Endothelial cell (in vitro differentiated cells): ENCODE measurements around the gene TM6SF1. TPM values are rescaled to one million over a fixed set of nuclear protein-coding genes. Genes with fewer than 3 reads are reported as not detected.
A peak's percentile ranks its signal among the peaks of the same experiment; 100 is the strongest.
"Not testable (repeated sequence)": the region's sequence is repeated elsewhere in the genome, so short reads cannot be mapped to it uniquely, and the experiment has no call there.

Experiments
- DNase-seq: peaks from one replicate; pipeline ENCODE4 v3.0.0; 2021; ENCODE audit warnings: low spot score
- H3K27ac Mint-ChIP-seq: one replicate; pipeline ENCODE4 v1.8.0; 2021; ENCODE audit warnings: mixed read lengths, inconsistent platforms; ENCODE audit not compliant: unreplicated experiment
- H3K27me3 Mint-ChIP-seq: one replicate; pipeline ENCODE4 v1.8.0; 2021; ENCODE audit warnings: mild to moderate bottlenecking, moderate library complexity, mixed read lengths, inconsistent platforms; ENCODE audit not compliant: unreplicated experiment
- H3K36me3 Mint-ChIP-seq: one replicate; pipeline ENCODE4 v1.8.0; 2021; ENCODE audit warnings: mild to moderate bottlenecking, low read depth, mixed read lengths, inconsistent platforms; ENCODE audit not compliant: unreplicated experiment
- H3K4me1 Mint-ChIP-seq: one replicate; pipeline ENCODE4 v1.8.0; 2021; ENCODE audit warnings: mild to moderate bottlenecking, mixed read lengths, inconsistent platforms; ENCODE audit not compliant: unreplicated experiment
- H3K4me3 Mint-ChIP-seq: one replicate; pipeline ENCODE4 v1.8.0; 2021; ENCODE audit warnings: mild to moderate bottlenecking, mixed read lengths, inconsistent platforms; ENCODE audit not compliant: unreplicated experiment
- H3K9me3 Mint-ChIP-seq: one replicate; pipeline ENCODE4 v1.8.0; 2021; ENCODE audit warnings: mixed read lengths, inconsistent platforms; ENCODE audit not compliant: unreplicated experiment
- CTCF ChIP-seq: fragments of 200-600 bp; sonication (generic); IDR thresholded peaks from one replicate; pipeline ENCODE4 v1.5.0; 2021; ENCODE audit warnings: antibody characterized with exemption; ENCODE audit not compliant: unreplicated experiment
- total RNA-seq: library from RNA; stranded (reverse); fragmentation: NEBNext Ultra II Directional; extraction: Animal tissue kit (Norgen Biotek cat#: 25700); gene quantifications from one replicate; pipeline ENCODE4 v1.2.1, GENCODE V29; 2021; ENCODE audit not compliant: unreplicated experiment

The TM6SF1 gene
- total RNA-seq, 1 donor from 2014 or later, result 6.0 TPM

- Mint-ChIP-seq H3K36me3 (no peaks in the 10 kb centered on the region), H3K4me3 (peak within 1 kb of the TSS; percentile 83), H3K9me3 (no peaks in the 10 kb centered on the region), H3K27ac (peak within 1 kb of the TSS; percentile 74), H3K4me1 (no peaks in the 10 kb centered on the region), H3K27me3 (no peaks in the 10 kb centered on the region)
- peak; percentile 86 for DNase-seq
- TF ChIP-seq CTCF, result peak; percentile 18
Measured at GRCh38 chr15:83066734-83067637, 40.5 kb upstream of the TM6SF1 start, which contains the start of gene BTBD1. Gene BTBD1 (minus strand): TSS chr15:83067252. CDS start chr15:83067151, 101 bp downstream.

GRCh38 chr15:83067638-83067962 lies 39.8 kb upstream of the TM6SF1 start:
- Mint-ChIP-seq H3K27ac (peak overlapping the region; percentile 74), H3K27me3 (no peaks in the 10 kb centered on the region), H3K9me3 (no peaks in the 10 kb centered on the region), H3K36me3 (no peaks in the 10 kb centered on the region), H3K4me3 (peak overlapping the region; percentile 73), H3K4me1 (no peaks in the 10 kb centered on the region)
- DNase-seq, result no peak
- no peak for TF ChIP-seq CTCF

- H3K27me3 Mint-ChIP-seq, result no peaks in the 10 kb centered on the region
- peak overlapping the region; percentile 74 for H3K27ac Mint-ChIP-seq
- no peaks in the 10 kb centered on the region for H3K36me3 Mint-ChIP-seq
- peak overlapping the region; percentile 73 for H3K4me3 Mint-ChIP-seq
- DNase-seq, result no peak
- no peaks in the 10 kb centered on the region for H3K9me3 Mint-ChIP-seq
- no peaks in the 10 kb centered on the region for H3K4me1 Mint-ChIP-seq
- TF ChIP-seq CTCF, result no peak
Measured at GRCh38 chr15:83068054-83068453, 39.4 kb upstream of the TM6SF1 start.

GRCh38 chr15:83069211-83069642 lies 38.2 kb upstream of the TM6SF1 start:
- not testable (repeated sequence) for H3K9me3 Mint-ChIP-seq, H3K4me3 Mint-ChIP-seq, H3K27me3 Mint-ChIP-seq, DNase-seq, H3K36me3 Mint-ChIP-seq, H3K4me1 Mint-ChIP-seq
- peak overlapping the region; percentile 64 for H3K27ac Mint-ChIP-seq

GRCh38 chr15:83077491-83078230 lies 29.8 kb upstream of the TM6SF1 start:
- DNase-seq, result no peak
- H3K27ac Mint-ChIP-seq, result no peak overlapping the region
- H3K9me3 Mint-ChIP-seq, result no peaks in the 10 kb centered on the region
- H3K27me3 Mint-ChIP-seq, result peaks cover 1% of the 10 kb centered on the region
- no peak overlapping the region for H3K4me3 Mint-ChIP-seq
- TF ChIP-seq CTCF, result no peak
- H3K4me1 Mint-ChIP-seq, result no peaks in the 10 kb centered on the region
- peaks cover 11% of the 10 kb centered on the region for H3K36me3 Mint-ChIP-seq
